Measurements from ENCODE around the gene PPP1R12C.

GRCh38 chr19:55086730-55087541 lies 30.5 kb downstream of the PPP1R12C start:
- TF ChIP-seq EZH2phosphoT487 (IDR thresholded peaks at IDR 0.05; ENCODE audit: borderline replicate concordance, low read length) (no peak), CTCF (conservative IDR thresholded peaks at IDR 0.05; ENCODE audit: low read depth, low read length) (no peak), EZH2 (IDR thresholded peaks at IDR 0.05; ENCODE audit: low read length, unreplicated experiment) (no peak)
